IPS-15b (cell line): Measurements from ENCODE around the gene OMA1.

Source experiments
- H3K27me3 ChIP-seq: one replicate; pipeline ENCODE4 v1.6.1; 2013; ENCODE audit warnings: low read length; ENCODE audit not compliant: control insufficient read depth, insufficient read depth
- H3K36me3 ChIP-seq: one replicate; pipeline ENCODE4 v1.6.1; 2013; ENCODE audit warnings: low read length; ENCODE audit not compliant: control insufficient read depth, insufficient read depth
- H3K4me1 ChIP-seq: one replicate; pipeline ENCODE4 v1.6.1; 2013; ENCODE audit warnings: mild to moderate bottlenecking, low read length; ENCODE audit not compliant: control insufficient read depth, insufficient read depth
- H3K4me3 ChIP-seq: one replicate; pipeline ENCODE4 v1.5.1; 2013; ENCODE audit warnings: low read depth, low read length
- H3K9ac ChIP-seq: one replicate; pipeline ENCODE4 v1.6.1; 2013; ENCODE audit warnings: low read depth, mild to moderate bottlenecking, low read length
- H3K9me3 ChIP-seq: one replicate; pipeline ENCODE4 v1.6.1; 2013; ENCODE audit warnings: mild to moderate bottlenecking, low read length; ENCODE audit not compliant: control insufficient read depth, insufficient read depth

Gene OMA1

DNA sequence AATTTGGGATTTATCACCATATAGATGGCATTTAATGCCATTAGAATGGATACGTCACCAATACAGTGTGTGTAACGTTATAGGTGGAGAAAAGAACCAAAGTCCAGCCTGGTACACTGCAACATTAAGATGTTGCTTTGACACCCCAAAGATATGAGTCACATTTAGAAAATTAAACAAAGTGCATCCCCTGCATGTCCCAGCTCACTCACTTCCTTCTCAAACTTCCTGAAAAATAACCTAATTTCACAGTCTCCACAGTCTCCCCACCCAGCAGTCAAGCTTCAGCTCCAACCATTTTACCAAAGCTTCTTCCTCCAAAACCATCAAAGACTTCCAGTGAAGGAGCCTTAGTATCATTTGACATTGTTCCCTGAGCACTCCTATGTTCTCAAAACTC, 111.9 kb downstream of the OMA1 start:
- no peaks in the 10 kb centered on the region for H3K9me3 ChIP-seq
- no peak overlapping the region for H3K9ac ChIP-seq
- H3K4me1 ChIP-seq: peaks cover 5% of the 10 kb centered on the region
- H3K4me3 ChIP-seq: no peak overlapping the region
- no peaks in the 10 kb centered on the region for H3K27me3 ChIP-seq
- H3K36me3 ChIP-seq: peaks cover 4% of the 10 kb centered on the region

DNA sequence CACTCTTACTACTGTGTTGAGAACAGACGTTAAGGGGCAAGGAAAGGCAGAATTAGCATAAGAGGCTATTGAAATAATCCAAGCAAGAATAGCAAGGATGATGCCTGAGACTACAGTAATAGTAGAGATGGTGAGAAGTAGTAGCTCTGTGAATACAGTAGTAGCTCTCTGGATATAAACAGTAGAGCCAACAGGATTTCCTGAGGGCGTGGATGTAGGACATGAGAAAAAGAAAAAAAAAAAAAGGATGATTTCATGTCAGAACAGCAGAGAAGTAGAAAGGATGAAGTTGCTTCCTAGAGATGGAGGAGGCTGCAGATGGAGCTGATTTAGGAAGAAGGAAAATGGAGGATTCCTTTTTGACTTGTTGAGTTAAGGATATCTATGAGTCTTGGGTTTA, 112.3 kb downstream of the OMA1 start:
- Histone ChIP-seq H3K27me3 (no peaks in the 10 kb centered on the region), H3K4me3 (no peak overlapping the region), H3K9me3 (no peaks in the 10 kb centered on the region), H3K4me1 (peaks cover 5% of the 10 kb centered on the region), H3K36me3 (peaks cover 4% of the 10 kb centered on the region), H3K9ac (no peak overlapping the region)

DNA sequence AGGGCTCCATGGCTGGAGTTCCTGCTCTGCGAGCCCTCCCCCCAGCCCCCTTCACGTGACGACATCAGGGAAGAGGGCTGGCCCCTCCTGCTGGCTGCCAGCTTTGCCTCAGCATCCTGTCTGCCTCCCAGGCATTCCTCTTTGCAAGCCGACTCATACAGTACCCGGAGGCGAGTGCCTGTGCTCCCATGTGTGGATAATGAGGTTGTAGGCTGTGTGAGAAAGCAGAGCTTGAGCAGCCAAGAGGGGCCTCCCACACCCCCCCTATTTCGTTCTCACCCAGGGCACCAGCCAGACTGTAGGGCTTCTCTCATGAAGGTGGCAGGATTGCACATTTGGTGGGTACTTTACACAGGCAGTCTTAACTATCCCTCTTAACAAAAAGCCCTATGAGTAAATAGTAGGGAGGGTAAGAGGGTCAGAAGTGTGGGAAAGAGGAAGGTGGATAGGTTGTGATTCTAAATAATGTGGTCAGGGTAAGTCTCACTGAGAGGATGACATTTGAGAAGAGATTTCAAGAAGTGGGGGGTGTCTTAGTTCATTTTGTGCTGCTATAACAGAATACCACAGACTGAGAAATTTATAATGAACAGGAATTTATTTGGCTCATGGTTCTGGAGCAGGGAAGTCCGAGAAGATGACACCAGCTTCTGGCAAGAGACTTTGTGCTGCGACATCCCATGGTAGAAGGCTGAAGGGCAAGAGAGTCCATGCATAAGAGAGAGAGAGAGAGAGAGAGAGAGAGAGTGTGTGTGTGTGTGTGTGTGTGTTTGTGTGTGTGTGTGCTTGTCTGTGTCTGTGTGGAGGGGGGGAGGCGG, 113.5 kb downstream of the OMA1 start:
- Histone ChIP-seq H3K4me3 (no peak overlapping the region), H3K4me1 (peaks cover 5% of the 10 kb centered on the region), H3K9ac (no peak overlapping the region), H3K27me3 (no peaks in the 10 kb centered on the region), H3K36me3 (peaks cover 4% of the 10 kb centered on the region), H3K9me3 (no peaks in the 10 kb centered on the region)

DNA sequence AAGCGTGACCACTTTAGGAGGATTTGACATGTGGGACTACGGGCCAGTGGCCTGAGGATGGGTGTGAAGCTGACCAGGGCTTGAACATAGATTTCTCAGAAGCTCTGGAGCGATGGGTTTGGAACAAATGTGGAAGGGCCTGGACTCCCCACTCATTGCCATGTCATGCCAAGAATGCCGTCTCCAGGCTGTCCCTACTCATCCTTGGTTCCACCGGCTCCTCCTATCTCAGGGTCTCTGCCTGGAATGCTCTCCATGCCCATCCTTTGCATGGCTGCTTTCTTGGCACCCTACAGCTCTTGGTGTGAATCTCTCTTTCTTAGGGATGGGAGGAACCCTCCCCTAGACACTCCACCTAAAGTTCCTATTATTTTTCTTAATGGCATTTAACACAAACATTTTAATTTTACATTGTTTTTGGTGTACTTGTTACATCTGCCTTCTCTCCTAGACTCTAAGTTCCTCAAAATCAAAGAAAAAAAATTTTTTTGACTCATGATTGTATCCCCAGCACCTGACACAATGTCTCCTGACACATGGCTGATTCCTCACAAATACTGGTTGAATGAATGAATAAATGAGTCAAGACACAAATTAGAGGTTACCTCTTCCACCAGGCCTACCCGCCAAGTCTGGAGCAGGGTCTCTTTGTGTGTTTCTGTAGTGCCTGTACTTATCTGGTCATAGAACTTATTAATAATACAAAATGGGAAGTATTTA, 114.5 kb downstream of the OMA1 start:
- no peaks in the 10 kb centered on the region for H3K9me3 ChIP-seq
- H3K9ac ChIP-seq: no peak overlapping the region
- H3K27me3 ChIP-seq: no peaks in the 10 kb centered on the region
- no peak overlapping the region for H3K4me3 ChIP-seq
- H3K36me3 ChIP-seq: no peaks in the 10 kb centered on the region
- H3K4me1 ChIP-seq: peaks cover 5% of the 10 kb centered on the region
